Measurements from ENCODE around the gene MSL3. TPM values are rescaled to one million over a fixed set of nuclear protein-coding genes. Genes with fewer than 3 reads are reported as not detected.

The MSL3 gene
- polyA plus RNA-seq, 2 of the 4 experiments (the other 2 are of a cell fraction) = 32.4 to 51.7 TPM

Other genes with a start within 250 kb of the MSL3 start
- 0.04 TPM in 1 of 2 replicates, not detected in the other for gene ARHGAP6, start 92.3 kb upstream of the MSL3 start, polyA plus RNA-seq (2011; rRNA removed)
- not detected in 3 replicates for gene ARHGAP6, start 92.3 kb upstream of the MSL3 start, polyA plus RNA-seq (2017; fragmentation: RNase III; extraction: RNeasy Plus Mini Kit Qiagen cat#74134 plus additional on column Dnase treatment)